ENCODE data around the gene MAP3K21.

MAP3K21 gene

DNA sequence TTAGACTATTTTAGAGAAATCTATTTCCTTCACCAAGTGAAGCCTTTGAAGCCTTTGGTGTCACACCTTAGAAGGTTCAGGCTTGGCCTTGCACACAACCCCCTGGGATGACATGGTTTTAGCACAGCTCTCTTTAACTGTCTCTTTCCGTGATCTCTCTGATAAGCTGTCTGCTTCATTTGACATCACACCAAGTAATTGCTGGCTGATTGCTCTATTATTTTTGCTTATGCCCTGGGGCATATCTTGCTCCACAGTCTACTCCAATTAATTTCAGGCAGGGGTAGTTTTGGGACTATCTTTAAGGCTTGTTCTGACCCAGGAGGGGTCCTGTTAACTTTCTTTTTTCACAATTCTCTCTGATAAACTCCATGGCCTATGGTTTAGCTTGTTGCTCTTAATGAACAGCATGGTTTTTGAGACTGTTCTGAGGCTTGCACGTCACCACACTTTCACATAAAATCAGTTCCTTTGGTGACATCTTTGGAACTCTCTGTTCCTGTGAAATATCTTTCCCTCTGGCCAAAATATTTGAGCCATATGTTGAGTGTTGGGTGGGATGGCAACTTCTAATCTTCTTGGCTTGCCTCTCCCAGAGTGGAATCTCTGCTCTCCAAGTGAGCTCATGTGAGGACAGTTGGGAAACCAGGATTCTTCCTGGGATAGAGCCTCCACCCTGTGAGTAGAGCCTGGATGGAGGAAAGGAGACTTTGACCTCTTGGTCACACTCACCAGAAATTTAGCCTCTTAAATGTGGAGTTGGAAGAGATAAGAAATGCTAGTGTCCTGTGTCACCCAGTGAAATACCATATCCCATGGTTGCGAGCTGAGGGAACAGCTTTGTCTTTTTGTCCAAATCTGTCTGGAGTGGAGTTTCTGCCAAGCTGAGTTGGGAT is 63.6 kb downstream of the MAP3K21 start:
- DNase-seq (ENCODE audit: low spot score): no peak

DNA sequence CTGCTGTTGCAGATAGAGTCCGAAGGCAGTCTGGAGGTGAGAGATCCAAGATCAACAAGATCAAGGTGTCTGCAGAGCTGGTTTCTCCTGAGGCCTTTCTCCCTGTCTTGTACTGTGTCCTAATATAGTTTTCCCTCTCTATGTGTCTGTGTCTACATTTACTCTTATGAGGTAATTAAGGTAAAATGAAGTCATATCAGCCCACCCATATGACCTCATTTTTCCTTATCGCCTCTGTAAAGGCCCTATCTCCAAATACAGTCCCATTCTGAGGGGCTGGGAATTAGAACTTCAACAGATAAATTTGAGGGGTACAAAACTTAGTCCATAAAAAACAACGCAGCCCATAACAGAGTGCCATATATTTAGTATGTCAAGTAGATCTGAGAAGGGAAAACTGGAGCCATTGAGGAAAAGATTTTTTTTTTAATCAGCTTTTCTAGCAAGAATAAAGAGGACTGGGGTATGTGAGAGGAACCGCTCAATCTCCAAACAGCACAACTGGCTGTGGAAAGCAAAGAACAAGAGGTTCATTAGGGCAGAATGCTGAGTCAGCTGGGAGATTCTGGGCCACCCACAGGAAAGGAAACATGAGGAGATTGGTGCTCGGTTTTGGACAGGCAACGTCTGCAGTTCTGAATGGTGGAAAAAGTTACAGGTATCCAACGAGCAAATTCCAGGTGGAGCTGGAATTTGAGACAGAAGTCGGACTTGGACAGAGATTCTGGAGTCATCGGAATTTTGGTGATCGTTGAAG is 65.7 kb downstream of the MAP3K21 start:
- DNase-seq (ENCODE audit: low spot score): no peak

DNA sequence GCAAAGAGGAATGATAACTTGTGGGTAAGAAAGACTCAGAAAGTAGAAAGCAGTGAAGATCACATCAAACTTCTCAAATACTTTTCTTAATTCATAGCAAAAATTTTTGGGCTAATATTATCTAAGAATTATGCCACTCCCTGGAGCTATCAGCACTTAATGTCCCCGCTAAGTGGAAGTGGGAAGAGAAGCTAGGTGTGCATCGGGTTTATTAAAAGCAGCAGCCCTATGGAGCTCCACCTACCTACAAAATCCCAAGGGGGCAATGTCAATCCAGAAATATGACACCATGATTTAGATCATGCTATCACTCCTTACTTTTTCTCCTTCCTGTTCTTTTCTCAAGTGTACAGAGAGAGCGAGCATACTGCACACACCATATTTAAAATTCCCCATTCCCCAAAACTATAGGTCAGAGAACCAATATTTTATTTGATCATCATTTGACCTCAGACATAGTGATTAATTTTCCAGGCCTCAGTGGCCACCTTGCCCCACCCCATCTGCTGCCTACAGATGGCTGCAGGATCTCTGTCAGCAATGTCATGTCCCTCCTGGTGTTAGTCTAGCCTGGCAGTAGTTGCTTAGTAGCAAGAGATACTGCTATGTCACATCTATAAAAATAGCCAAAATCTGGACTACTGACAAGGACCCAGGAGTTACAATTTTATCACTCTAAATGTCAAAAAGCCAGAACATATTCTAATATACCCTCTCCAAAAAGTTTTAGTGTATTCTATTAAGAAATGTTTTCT is 66.6 kb downstream of the MAP3K21 start:
- no peak for DNase-seq (ENCODE audit: low spot score)

DNA sequence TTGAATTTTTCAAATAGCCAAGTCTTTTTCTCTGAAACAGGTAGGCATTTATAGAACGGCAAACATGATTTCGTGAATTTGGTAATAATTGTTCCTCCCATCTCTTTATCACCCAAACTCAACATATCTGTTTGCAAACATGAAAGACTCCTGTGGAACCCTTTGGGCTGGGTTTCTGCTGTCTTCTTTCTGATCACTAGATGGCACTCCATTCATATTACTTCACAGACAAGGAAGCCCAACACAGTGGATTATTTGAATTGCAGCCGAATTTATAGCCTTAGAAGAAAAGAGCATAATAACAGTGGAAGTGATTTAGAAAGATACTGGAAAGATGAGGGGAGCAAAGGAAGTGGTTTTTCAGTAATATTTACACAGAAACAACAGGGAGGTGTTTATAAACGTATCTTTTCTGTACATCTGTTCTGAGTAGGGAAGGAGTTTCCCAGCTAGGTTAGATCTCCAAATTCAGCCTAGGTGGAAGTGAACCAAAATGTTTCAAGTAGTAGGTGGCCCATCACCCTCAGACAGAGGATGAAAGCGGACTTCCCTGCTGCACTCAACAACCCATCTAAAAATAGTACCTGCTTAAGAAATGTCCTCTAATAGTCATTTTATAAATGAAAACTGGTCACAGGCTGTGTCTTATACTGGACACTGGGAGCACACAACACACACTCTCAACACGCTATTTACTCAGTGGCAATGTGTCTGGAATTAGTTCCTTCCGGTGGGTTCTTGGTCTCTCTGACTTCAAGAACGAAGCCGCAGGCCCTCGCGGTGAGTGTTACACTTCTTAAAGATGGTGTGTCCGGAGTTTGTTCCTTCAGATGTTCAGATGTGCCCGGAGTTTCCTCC is 67.6 kb downstream of the MAP3K21 start:
- peak; percentile 18 for DNase-seq (ENCODE audit: low spot score)

DNA sequence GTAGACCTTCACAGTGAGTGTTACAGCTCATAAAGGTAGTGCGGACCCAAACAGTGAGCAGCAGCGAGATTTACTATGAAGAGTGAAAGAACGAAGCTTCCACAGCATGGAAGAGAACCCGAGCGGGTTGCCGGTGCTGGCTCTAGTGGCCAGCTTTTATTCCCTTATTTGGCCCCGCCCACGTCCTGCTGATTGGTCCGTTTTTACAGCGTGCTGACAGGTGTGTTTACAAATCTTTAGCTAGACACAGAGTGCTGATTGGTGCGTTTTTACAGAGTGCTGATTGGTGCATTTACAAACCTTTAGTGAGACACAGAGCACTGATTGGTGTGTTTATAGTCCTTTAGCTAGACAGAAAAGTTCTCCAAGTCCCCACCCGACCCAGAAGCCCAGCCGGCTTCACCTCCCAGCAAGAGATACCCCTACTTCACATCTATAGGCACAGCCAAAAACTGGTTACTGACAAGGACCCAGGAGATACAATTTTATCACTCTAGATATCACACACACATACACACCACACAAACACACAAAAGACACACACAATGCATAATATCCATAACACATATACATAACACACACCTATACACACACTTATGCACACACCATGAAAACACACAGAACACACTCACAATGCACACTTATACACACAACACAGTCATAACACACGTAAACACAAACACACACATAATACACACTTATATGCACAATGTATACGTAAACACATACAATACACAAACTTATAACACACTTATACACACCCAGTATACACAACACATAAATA is 68.5 kb downstream of the MAP3K21 start:
- DNase-seq (ENCODE audit: low spot score): no peak

DNA sequence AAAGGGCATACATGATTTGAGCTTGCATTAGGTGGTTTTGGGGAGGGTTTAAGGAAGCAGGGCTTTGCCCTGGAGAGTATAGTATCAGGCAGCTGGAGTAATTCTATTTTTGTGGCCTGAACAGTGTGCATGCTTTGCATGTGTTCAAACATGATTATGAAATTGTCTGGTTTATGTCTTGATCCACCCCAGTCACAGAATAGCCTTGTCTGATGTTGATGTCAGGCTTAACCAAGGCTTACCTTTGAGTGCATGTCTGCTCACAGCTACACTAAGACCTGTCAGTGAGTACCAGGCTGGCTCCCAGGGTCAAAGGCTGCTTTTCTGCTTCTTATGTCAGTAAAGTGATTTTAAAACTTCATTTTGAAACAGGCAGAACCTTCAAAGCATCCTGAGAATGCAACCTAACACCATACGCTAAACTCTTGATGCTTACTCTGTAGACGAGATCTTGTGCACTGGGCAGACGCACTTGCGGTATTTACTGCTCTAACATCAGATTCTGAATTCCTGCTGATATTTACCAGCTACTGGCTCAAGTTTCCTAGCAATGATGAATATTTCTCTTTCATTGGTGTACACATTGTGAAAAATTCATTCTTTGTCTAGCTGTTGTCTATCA is 78.9 kb downstream of the MAP3K21 start:
- DNase-seq (ENCODE audit: low spot score): no peak

DNA sequence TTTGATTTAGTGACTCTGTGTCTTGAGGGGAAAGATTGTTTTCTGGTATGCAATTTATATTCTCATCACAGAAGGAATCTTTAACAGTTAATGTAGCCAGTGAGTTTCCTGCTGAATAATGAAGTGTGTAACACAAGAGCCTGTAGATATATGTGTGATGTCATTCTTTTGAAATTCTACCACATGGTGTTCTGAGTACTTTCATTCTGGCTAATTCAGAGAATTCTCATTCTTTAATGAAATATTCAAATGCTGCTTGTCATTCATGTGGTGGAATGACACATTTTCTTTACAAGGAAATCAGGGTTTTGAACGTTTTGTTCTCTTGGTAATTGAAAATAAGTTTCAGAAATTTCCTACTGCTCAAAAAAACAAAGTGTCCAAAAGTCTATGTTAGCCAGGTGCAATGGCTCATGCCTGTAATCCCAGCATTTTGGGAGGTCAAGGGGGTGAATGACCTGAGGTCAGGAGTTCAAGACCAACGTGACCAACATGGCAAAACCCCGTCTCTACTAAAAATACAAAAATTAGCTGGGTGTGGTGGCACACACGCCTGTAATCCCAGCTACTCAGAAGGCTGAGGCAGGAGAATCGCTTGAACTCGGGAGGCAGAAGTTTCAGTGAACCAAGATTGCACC is 79.6 kb downstream of the MAP3K21 start:
- DNase-seq (ENCODE audit: low spot score): no peak

DNA sequence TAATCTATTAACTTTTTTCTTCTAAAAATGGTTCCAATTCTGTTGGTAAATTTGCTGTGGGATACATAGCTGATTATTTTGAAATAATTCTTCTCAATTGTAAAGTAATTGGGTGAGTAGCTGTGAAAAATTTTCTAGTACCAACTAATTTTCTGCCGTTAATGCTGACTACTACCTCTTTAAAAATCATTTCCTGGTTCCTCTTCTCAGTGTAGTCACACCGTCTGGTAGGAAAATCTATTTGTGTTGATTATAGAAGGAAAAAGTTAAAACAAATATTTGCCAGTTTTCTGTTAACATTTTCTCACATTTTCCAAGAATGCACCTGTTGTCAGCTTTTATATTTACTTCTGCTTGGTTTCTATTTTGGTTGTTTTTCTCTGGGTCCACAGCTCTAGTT is 82.0 kb downstream of the MAP3K21 start:
- DNase-seq (ENCODE audit: low spot score): no peak

DNA sequence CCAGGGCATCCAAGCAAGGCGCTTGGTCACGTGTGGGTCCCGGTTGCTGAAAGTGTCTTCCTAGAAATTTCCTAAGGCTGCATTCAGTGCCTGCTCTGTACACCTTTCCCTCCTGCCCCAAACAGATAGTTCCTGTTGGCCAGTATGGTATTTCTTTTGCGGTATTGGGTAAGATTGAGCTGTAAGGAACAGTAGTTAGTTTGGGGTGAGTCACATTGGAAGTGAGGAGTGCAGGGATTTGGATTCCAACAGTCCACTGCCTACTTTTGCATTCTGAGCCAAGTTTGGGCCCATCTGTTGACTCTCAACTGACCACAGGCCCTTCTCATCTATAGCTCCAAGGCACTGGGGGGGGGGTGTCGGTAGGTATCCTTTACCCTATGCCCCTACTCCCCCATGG is 83.4 kb downstream of the MAP3K21 start:
- no peak for DNase-seq (ENCODE audit: low spot score)

DNA sequence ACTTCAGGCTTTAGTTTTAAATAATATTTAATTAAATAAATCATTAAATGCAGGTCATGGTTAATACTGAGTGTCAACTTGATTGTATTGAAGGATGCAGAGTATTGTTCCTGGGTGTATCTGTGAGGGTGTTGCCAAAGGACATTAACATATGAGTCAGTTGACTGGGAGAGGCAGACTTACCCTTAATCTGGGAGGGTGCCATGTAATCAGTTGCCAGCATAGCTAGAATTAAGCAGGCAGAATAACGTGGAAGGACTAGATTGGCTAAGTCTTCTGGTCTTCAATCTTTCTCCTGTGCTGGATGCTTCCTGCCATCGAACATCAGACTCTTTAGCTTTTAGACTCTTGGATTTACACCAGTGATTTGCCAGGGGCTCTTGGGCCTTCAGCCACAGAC is 85.3 kb downstream of the MAP3K21 start:
- no peak for DNase-seq (ENCODE audit: low spot score)

DNA sequence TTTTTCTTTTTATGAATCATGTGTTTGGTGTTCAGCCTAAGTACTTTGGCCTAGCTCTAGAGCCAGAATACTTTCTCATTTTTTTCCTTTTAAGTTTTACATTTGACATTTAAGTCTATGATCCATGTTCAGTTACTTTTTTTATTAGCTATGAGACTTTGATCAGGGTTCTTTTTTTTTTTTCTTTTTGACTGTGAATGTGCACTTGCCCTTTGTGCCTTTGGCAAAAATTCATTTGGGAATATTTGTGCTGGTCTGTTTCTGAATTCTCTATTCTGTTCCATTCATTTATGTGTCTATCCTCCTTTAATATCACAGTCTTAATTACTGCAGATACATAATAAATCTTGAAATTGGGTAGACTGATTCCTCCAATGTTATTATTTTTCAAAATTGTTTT is 93.8 kb downstream of the MAP3K21 start:
- DNase-seq (ENCODE audit: low spot score): no peak

DNA sequence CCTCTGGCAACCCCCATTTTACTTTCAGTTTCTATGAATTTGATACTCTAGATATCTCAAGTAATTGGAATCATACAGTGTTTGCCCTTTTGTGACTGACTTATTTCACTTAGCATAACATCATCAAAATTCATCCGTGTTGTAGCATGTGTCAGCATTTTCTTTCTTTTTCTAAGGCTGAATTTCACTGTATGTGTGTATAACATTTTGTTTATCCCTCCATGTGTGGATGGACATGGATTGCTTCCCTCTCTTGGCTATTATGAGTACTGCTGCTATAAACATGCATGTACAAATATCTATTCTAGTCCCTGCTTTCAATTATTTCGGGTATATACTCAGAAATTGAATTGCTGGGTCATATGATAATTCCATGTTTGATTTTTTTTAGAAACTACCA is 97.3 kb downstream of the MAP3K21 start:
- DNase-seq (ENCODE audit: low spot score): no peak

DNA sequence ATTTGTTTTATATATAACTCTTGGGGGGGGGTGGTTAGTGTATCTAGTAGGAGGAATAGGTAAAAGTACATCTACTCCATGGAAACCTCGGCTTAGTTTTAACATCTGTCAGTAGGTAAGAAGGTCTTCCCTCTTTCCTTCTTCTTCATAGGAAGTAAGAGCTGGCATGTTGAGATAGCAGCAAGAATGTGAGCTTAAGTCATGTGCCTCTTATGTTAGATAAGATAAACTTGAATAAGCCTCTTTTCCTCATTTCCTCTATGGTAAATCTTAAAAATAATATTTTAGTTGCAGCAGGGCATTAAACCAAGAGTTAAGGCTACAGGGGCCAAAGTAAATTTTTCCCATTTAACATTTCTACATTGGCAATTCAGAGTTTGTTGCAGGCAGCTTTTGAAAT is 100.4 kb downstream of the MAP3K21 start:
- no peak for DNase-seq (ENCODE audit: low spot score)

DNA sequence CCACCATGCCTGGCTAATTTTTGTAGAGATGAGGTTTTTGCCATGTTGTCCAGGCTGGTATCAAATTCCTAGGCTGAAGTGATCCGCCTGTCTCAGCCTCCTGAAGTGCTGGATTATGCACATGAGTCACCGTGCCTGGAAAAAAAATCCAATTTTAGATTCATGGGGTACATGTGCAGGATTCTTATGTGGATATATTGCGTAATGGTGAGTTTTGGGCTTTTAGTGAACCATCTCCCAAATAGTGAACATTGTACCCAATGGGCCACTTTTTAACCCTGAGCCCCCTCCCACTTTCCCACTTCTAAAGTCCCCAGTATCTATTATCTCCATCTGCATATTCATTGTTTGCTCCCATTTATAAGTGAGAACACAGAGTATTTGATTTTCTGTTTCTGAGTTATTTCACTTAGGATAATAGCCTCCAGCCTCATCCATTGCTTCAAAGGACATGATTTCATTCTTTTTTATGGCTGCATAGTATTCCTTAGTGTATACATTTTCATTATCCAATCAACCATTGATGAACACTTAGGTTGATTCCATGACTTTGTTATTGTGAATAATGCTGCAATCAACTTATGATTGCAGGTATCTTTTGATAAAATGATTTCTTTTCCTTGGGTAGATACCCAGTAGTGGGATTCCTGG is 104.4 kb downstream of the MAP3K21 start:
- DNase-seq (ENCODE audit: low spot score): no peak

DNA sequence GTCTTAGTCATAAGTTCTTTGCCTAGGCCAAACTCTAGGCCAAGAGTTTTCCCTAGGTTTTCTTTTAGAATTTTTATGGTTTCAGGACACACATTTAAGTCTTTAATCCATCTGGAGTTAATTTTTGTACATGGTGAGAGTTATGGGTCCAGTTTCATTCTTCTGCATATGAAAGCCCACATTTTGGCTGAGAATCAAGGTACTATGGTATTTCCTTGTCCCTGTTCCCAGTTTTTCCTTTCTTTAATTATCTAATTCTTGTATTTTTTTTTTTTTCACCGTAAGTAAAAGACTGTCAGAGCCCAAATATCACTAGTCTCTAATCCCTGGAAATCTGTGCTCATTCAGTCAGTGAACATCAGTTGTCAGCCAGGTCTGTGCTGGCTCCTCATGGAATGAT is 105.4 kb downstream of the MAP3K21 start:
- no peak for DNase-seq (ENCODE audit: low spot score)

DNA sequence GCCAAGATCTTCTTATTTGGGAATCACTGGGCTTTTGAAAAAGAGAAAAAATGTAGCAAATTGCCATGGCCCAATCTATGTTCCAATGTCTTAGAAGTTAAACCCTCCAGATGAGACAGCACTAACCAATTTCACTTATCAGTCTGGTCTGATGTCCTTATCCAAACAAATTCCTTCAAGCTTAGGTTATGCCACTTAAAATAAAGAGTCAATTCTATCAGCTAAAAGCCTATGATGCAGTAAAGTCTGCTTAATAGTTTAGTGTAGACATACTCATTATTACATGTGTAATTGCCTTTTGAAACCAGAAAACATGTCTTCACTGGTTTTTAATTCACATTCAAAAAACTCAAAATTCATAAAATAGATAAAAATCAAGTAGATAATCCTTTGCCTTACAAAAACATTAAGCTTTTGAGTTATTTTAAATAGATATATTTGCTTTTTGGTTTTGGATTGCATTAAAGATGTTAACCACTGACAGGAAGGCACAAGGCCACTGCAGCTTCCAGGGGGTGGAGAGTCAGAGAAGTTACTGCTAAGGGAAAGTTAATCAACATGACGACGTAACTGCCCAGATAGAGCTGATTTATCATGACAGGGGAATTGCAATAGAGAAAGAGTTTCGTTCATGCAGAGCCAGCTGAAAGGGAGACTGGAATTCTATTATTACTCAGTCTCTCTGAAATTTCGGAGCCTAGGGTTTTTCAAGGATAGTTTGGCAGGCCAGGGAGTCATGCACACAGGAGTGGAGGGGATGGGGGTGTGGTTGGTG is 106.1 kb downstream of the MAP3K21 start:
- no peak for DNase-seq (ENCODE audit: low spot score)
